ENCODE results near the gene C1QTNF9B.
"Not testable (repeated sequence)": the region's sequence is repeated elsewhere in the genome, so short reads cannot be mapped to it uniquely, and the experiment has no call there.

C1QTNF9B gene

DNA sequence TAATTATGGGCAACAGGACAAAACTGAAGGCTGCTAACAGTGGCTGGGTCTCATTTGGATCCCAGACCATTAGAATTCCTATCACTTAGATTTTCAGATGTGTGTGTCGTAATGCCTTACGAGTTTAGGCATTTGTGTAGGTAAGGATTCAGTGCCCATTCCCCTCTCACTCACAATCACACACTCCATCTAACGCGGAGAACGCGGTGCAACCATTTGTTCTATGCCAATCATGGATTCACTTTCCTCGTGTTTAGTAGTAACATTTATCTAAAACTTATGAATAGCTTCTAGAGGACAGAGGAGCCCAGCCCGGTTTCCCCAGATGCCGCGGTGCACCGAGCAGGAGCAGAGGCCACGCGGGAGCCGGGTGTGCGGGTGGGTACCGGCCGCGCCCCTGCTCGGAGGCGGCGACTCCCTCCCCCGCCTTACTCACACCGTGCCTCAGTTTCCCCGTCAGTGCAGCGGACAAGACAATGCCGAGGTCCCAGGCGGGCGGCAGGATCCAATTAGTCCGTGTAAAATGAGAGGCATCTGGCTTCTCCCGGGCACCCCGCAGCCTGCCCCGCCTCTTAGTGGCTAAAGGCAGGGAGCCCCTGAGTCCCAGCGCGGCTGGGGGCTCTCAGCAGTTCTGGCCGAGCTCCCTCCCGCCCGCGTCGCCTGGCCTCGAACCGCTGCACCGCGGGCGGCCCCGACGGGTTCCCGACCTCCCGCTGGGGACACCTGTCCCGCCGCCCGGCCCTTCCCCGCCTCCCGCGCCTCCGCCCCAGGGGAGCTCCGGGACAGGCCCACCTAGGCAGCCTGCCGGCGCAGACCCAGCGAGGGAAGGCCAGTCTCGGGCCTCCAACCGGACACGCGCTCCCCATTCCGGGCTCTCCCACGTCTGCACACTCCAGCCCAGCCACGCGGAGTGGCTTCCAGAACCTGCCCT, 5.9 kb upstream of the C1QTNF9B start:
- DNase-seq (no peak), ATAC-seq (ENCODE audit: insufficient read depth, low read depth) (no peak)
- Histone ChIP-seq H3K27ac (ENCODE audit: low read length) (no peak overlapping the region), H2AFZ (ENCODE audit: low read depth, low read length) (no peak overlapping the region), H3K4me2 (ENCODE audit: insufficient read depth, low read length) (no peak overlapping the region), H3K36me3 (ENCODE audit: insufficient read depth, low read length) (no peaks in the 10 kb centered on the region), H3K4me1 (ENCODE audit: insufficient read depth, low read length) (peaks cover 5% of the 10 kb centered on the region; the same call in 1 of the 2 replicates), H3K9me3 (ENCODE audit: insufficient read depth, low read length, severe bottlenecking) (no peaks in the 10 kb centered on the region), H3K27me3 (ENCODE audit: insufficient read depth, low read length, poor library complexity) (no peaks in the 10 kb centered on the region), H3K79me2 (ENCODE audit: insufficient read depth, low read length) (no peaks in the 10 kb centered on the region), H3K9ac (ENCODE audit: low read depth, low read length) (no peak overlapping the region), H3K4me3 (ENCODE audit: low read depth in 1 of 2, low read length in 2 of 2) (no peak overlapping the region), H4K20me1 (ENCODE audit: insufficient read depth, low read length) (no peaks in the 10 kb centered on the region)
- no peak for TF ChIP-seq EZH2 (IDR thresholded peaks at IDR 0.05; ENCODE audit: borderline replicate concordance, low read depth, low read length, severe bottlenecking)

DNA sequence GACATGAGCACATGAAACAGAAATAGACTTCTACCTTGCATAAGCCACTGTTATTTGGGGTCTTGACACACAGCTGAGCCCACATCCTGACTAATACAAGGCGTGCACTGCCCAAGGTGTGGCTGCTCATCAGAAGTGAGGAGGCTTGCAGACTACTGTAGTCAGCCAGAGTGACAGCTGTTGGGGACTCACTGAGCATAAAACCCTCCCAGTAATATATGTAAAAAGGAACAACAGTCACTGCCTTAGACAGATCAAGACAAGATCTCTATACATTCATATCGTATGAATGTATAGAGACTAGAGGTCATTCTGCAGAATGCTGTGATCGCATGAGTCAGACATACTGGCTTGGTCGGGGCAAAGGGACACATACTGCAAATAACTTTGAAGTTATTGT, 4.1 kb upstream of the C1QTNF9B start:
- no peak for DNase-seq
- Histone ChIP-seq H3K9me3 (ENCODE audit: insufficient read depth, low read length, severe bottlenecking) (no peaks in the 10 kb centered on the region), H3K27ac (ENCODE audit: low read length) (no peak overlapping the region)

DNA sequence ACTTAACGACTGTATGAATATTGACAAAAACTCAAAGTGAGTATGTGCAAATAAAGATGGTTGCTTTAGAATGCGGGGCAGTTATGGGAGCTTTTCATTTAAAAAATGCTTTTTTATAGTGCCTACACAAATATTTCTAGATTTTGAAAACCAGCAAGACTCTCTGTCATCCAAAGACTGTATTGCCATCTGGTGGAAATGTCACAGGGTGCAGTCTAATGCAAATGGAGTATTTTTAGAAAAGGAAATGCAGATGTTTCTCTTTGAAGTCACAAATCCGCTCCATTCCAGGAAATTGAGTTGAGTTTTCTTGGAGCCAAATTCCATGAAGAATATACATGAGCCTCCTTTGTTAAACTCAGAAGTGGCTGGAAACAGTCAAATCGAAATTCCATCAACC, 2.3 kb upstream of the C1QTNF9B start:
- ATAC-seq (ENCODE audit: insufficient read depth, low read depth) (peak; percentile 83), DNase-seq (peak; percentile 32)
- no peaks in the 10 kb centered on the region for H3K36me3 ChIP-seq (ENCODE audit: insufficient read depth, low read length)
- H3K79me2 ChIP-seq (ENCODE audit: insufficient read depth, low read length) = no peaks in the 10 kb centered on the region
- H3K27me3 ChIP-seq (ENCODE audit: insufficient read depth, low read length, poor library complexity) = no peaks in the 10 kb centered on the region
- H3K9ac ChIP-seq (ENCODE audit: low read depth, low read length) = no peak overlapping the region
- peaks cover 5% of the 10 kb centered on the region; the same call in 1 of the 2 replicates for H3K4me1 ChIP-seq (ENCODE audit: insufficient read depth, low read length)
- peak overlapping the region; percentile 27; the same call in 1 of the 2 replicates for H3K4me2 ChIP-seq (ENCODE audit: insufficient read depth, low read length)
- H2AFZ ChIP-seq (ENCODE audit: low read depth, low read length) = no peak overlapping the region
- TF ChIP-seq EZH2 (IDR thresholded peaks at IDR 0.05; ENCODE audit: borderline replicate concordance, low read depth, low read length, severe bottlenecking) = no peak
- TF ChIP-seq, protein P1, sequence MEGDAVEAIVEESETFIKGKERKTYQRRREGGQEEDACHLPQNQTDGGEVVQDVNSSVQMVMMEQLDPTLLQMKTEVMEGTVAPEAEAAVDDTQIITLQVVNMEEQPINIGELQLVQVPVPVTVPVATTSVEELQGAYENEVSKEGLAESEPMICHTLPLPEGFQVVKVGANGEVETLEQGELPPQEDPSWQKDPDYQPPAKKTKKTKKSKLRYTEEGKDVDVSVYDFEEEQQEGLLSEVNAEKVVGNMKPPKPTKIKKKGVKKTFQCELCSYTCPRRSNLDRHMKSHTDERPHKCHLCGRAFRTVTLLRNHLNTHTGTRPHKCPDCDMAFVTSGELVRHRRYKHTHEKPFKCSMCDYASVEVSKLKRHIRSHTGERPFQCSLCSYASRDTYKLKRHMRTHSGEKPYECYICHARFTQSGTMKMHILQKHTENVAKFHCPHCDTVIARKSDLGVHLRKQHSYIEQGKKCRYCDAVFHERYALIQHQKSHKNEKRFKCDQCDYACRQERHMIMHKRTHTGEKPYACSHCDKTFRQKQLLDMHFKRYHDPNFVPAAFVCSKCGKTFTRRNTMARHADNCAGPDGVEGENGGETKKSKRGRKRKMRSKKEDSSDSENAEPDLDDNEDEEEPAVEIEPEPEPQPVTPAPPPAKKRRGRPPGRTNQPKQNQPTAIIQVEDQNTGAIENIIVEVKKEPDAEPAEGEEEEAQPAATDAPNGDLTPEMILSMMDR (IDR thresholded peaks at IDR 0.05; ENCODE audit: borderline replicate concordance, extremely low read depth, low read length, poor library complexity, severe bottlenecking) = peak; percentile 65
- no peaks in the 10 kb centered on the region for H4K20me1 ChIP-seq (ENCODE audit: insufficient read depth, low read length)
- H3K9me3 ChIP-seq (ENCODE audit: insufficient read depth, low read length, severe bottlenecking) = no peaks in the 10 kb centered on the region
- no peak overlapping the region for H3K27ac ChIP-seq (ENCODE audit: low read length)
- H3K4me3 ChIP-seq (ENCODE audit: low read depth in 1 of 2, low read length in 2 of 2) = no peak overlapping the region

More for the DNA sequence above, 4.1 kb upstream of the C1QTNF9B start:
- Histone ChIP-seq H3K36me3 (ENCODE audit: insufficient read depth, low read length) (no peaks in the 10 kb centered on the region), H3K79me2 (ENCODE audit: insufficient read depth, low read length) (no peaks in the 10 kb centered on the region), H3K4me2 (ENCODE audit: insufficient read depth, low read length) (no peak overlapping the region), H3K9ac (ENCODE audit: low read depth, low read length) (no peak overlapping the region), H3K4me1 (ENCODE audit: insufficient read depth, low read length) (peaks cover 5% of the 10 kb centered on the region; the same call in 1 of the 2 replicates), H3K27me3 (ENCODE audit: insufficient read depth, low read length, poor library complexity) (no peaks in the 10 kb centered on the region), H3K4me3 (ENCODE audit: low read depth in 1 of 2, low read length in 2 of 2) (no peak overlapping the region), H4K20me1 (ENCODE audit: insufficient read depth, low read length) (no peaks in the 10 kb centered on the region), H2AFZ (ENCODE audit: low read depth, low read length) (no peak overlapping the region)
- TF ChIP-seq EZH2 (IDR thresholded peaks at IDR 0.05; ENCODE audit: borderline replicate concordance, low read depth, low read length, severe bottlenecking) = no peak
- TF ChIP-seq, protein P1 (IDR thresholded peaks at IDR 0.05; ENCODE audit: borderline replicate concordance, extremely low read depth, low read length, poor library complexity, severe bottlenecking) = no peak
- ATAC-seq (ENCODE audit: insufficient read depth, low read depth) = 0 out of 3 replicates have a peak, but pooled peaks have one; percentile 45

DNA sequence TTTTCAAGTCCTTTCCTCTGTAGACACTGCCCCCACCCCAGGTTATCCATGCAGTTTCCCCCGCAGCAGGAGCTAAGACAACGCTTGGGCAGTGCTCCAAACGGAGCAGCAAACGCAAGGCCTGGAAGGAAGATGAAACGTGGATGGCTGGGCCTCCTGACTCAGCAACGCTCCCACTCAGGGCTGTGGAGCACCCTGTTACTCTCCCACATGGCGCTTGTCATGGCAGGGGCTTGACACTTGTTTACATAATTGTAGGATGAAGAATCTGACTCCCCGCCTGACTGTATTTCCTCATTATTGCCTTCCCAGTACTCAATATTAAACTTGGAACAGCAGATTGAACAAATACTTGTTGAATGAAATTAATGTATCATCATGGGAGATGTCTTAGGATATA, 799 bp upstream of the C1QTNF9B start:
- no peak overlapping the region for H3K27ac ChIP-seq (ENCODE audit: low read length)
- ATAC-seq (ENCODE audit: insufficient read depth, low read depth) = no peak
- H3K4me1 ChIP-seq (ENCODE audit: insufficient read depth, low read length) = peaks cover 5% of the 10 kb centered on the region; the same call in 1 of the 2 replicates
- H2AFZ ChIP-seq (ENCODE audit: low read depth, low read length) = peak overlapping the region; percentile 39; the same call in 1 of the 2 replicates
- no peaks in the 10 kb centered on the region for H3K27me3 ChIP-seq (ENCODE audit: insufficient read depth, low read length, poor library complexity)
- H3K36me3 ChIP-seq (ENCODE audit: insufficient read depth, low read length) = no peaks in the 10 kb centered on the region
- no peak overlapping the region for H3K9ac ChIP-seq (ENCODE audit: low read depth, low read length)
- H3K79me2 ChIP-seq (ENCODE audit: insufficient read depth, low read length) = no peaks in the 10 kb centered on the region
- H4K20me1 ChIP-seq (ENCODE audit: insufficient read depth, low read length) = no peaks in the 10 kb centered on the region
- TF ChIP-seq, protein P1 (IDR thresholded peaks at IDR 0.05; ENCODE audit: borderline replicate concordance, extremely low read depth, low read length, poor library complexity, severe bottlenecking) = no peak
- DNase-seq = no peak
- no peak overlapping the region for H3K4me3 ChIP-seq (ENCODE audit: low read depth in 1 of 2, low read length in 2 of 2)
- no peak overlapping the region for H3K4me2 ChIP-seq (ENCODE audit: insufficient read depth, low read length)
- H3K9me3 ChIP-seq (ENCODE audit: insufficient read depth, low read length, severe bottlenecking) = no peaks in the 10 kb centered on the region

DNA sequence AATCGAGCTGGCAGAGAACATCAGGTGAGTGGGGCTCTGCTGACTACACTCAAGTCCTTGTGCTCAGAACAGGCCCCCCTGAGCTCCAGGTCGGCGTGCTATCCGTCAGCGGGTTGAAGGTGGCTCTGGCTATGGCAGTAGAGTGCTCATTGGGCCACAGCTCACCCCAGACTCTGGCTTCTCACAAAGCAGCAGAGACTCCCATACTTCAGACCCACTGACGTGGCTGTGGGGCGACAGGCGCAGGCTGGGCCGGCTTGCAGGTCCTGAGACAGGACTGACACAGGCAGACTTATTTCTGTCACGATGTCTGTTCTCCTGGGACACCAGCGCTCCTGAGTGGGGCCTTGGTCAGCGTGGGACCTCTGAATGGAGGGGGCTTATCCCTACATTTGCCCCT, 2.6 kb downstream of the C1QTNF9B start:
- H3K4me3 ChIP-seq (ENCODE audit: low read depth in 1 of 2, low read length in 2 of 2); ATAC-seq (ENCODE audit: insufficient read depth, low read depth); H3K9ac ChIP-seq (ENCODE audit: low read depth, low read length); H3K4me1 ChIP-seq (ENCODE audit: insufficient read depth, low read length); H3K9me3 ChIP-seq (ENCODE audit: insufficient read depth, low read length, severe bottlenecking); H3K27ac ChIP-seq (ENCODE audit: low read length); H3K36me3 ChIP-seq (ENCODE audit: insufficient read depth, low read length); DNase-seq; H3K4me2 ChIP-seq (ENCODE audit: insufficient read depth, low read length); H3K27me3 ChIP-seq (ENCODE audit: insufficient read depth, low read length, poor library complexity); H3K79me2 ChIP-seq (ENCODE audit: insufficient read depth, low read length); H4K20me1 ChIP-seq (ENCODE audit: insufficient read depth, low read length); H2AFZ ChIP-seq (ENCODE audit: low read depth, low read length): not testable (repeated sequence)

All from DND-41 (cell line).